Endometrial microvascular endothelial cells (primary cell): ENCODE measurements around the gene CCDC97. TPM values are rescaled to one million over a fixed set of nuclear protein-coding genes. Genes with fewer than 3 reads are reported as not detected.

Source experiments
- in situ Hi-C: cut with HindIII; loops from 2 replicates; pipeline ENCODE4 v1.10.0; 2017; ENCODE audit warnings: low sequenced_read_pairs, low pct_unique_long_range_greater_than_20kb; ENCODE audit errors: inconsistent ontology term
- total RNA-seq: library from RNA; depleted of rRNA; stranded (reverse); fragments of >200 nt; gene quantifications from one replicate; pipeline ENCODE4 v1.2.3, GENCODE V29; 2015; ENCODE audit errors: inconsistent ontology term

The CCDC97 gene
- total RNA-seq, 1 donor from 2014 or later: 14.3 TPM

DNA sequence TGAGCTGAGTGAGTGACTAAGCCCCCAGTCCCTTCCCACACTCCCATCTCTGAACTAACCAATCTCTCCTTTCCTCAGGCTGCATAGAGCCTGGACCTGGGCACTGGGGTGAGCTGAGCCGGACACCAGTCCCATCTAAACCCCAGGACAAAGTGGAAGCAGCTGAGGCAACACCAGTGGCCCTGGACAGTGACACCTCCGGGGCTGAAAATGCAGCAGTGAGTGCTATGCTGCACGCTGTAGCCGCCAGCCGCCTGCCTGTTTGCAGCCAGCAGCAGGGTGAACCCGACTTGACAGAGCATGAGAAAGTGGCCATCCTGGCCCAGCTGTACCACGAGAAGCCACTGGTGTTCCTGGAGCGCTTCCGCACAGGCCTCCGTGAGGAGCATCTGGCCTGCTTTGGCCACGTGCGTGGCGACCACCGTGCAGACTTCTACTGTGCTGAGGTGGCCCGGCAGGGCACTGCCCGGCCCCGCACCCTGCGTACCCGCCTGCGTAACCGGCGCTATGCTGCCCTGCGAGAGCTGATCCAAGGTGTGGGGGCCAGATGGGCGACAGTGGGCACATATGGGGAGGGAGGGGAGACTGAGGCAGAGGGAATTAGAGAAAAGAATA lies 6.4 kb downstream of the CCDC97 start:
- in situ Hi-C loops: no loop called here

DNA sequence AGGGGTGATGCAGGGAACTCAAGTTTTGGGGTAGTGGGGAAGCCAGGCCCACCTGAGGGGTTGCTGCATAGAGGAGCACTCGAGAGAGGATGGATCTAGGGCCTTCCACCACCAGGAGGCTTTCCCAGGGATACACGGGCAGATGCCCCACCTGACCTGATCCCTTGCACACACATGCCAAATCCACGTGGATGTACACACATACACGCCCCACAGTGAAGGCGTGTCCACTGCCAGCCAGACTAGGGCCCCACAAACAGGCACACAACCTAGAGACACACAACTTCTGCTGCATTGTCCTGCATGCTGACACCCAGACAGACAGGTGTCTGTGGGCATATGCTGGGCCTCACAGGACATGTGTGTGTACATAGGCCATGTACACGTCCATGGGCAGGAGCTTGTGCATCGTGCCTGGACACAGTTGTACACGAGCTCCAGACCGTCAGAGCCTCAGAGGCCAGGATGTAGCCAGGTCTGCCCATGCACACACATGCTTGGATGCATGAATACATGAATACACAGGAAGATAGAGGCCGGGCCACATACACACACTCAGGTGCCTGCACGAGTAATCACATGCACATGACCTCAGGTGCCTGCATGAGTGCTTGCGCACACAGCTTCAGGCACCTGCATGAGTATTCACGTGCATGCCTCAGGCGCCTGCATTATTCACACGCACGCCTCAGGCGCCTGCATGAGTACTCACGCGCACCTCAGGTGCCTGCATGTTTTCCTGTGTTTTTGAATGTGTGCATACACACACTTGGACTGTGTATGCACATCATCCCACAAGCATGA lies 8.9 kb downstream of the CCDC97 start:
- in situ Hi-C loops: no loop called here

DNA sequence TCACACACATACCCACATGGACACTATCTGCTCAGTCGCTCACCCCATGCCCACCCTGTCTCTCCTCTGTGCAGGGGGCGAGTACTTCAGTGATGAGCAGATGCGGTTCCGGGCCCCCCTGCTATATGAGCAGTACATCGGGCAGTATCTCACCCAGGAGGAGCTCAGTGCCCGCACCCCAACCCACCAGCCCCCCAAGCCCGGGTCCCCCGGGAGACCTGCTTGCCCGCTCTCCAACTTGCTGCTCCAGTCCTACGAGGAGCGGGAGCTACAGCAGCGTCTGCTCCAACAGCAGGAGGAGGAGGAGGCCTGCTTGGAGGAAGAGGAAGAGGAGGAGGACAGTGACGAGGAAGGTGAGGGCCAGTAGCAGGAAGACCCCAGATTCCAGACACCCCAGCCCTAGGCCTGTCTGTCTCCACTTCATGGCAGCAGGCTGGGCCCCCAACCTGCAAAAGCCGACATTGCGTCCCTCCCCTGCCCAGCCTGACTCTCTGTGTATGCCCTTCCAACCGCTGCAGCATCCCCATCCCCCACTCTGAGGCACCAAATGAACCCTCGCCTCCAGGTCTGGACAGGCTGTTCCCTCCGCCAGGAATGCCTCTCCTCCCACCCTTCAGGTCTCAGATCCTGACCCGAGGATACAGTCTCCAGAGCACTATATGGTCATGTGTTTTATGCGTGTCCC lies 9.7 kb downstream of the CCDC97 start:
- in situ Hi-C loops: no loop called here

DNA sequence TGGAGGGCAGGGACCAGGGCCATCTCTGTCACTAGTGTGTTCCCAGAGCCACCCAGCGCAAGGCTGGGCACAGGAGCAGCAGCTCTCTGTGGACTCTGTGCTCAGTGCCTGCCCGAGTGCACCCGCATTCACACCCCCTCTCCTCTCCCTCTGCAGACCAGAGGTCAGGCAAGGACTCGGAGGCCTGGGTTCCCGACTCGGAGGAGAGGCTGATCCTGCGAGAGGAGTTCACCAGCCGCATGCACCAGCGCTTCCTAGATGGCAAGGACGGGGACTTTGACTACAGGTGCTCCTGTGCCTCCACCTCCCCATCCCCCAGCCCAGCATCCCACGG lies 10.2 kb downstream of the CCDC97 start:
- in situ Hi-C loops: no loop called here

DNA sequence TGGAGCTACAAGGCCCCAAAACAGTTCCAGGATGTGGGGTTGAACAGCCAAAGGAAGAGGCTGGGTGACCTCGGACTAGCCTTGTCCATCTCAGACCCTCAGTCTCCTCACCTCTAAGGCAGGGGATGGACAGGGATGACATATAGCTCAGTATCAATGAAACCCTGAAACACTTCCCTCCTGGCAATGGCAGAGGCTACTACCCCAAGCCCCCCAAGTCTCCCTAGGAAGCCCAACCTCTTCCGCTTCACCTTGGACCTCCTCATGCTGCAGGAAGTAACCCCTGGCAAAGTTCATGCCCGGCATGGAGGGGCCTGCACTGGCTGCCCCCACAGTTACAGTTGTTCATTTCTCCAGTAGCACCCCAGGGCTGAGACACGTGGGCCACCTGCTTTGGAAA lies 10.6 kb downstream of the CCDC97 start:
- in situ Hi-C loops: no loop called here

DNA sequence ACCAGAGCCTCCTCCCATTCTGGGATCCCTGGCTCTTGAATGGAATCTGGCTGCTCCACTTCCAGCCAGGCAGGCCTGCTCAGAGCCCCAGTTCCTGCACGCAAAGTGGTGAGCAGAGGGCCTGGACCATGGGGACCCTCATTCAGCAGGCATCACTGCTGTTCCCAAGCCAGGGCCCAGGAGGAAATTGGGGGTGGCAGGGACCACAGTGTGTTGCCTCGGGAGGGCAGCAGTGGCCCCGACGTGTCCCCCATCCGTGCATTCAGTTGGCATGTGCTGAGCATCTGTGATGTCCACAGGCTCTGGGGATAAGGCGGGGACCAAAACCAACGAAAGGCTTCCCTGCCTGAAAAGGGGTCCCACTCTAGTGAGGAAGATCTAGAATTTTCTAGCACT lies 11.2 kb downstream of the CCDC97 start:
- in situ Hi-C loops: no loop called here

DNA sequence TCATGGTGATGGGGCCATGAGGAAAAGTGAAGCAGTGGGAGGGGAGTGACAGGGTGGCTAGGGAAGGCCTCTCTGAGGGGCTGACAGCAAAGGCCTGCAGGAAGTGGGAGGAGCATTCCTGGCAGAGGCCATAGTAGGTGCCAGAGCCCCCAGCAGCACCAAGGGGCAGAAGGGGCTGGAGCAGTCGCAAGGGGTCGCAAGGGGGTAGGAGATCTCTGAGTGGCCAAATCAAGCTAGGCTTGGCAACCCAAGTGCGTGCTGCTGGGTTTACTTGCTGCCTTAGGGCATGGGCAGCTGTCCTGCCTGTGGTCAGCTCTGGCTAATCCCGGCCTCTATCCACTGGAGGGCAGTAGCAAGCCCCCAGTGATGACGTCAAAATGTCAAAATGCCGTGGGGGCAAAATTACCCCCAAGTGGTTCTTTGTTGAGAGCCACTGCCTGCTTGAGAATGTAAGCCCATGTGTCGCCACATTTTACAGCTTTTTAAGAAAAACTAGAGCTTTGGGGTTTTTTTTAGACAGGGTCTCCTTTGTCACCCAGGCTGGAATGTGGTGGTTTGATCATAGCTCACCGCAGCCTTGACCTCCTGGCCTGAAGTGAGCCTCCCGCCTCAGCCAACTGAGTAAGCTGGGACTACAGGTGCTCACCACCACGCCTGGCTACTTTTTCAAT lies 11.8 kb downstream of the CCDC97 start:
- in situ Hi-C loops: no loop called here

DNA sequence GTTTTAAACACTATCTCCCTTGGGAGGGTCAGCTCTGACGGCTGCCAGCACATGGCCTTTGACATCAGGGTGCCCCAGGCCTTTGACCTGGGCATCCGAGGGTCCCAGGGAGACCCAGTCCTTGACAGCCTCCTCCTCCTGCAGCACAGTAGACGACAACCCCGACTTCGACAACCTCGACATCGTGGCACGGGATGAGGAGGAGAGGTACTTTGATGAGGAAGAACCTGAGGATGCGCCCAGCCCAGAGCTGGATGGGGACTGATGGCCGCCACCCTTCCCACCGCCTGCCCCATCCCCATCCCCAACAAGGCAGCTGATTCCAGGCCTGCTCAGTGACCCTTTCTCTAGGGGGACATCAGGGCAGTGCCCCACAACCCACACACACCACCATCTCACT lies 12.5 kb downstream of the CCDC97 start:
- in situ Hi-C loops: no loop called here

DNA sequence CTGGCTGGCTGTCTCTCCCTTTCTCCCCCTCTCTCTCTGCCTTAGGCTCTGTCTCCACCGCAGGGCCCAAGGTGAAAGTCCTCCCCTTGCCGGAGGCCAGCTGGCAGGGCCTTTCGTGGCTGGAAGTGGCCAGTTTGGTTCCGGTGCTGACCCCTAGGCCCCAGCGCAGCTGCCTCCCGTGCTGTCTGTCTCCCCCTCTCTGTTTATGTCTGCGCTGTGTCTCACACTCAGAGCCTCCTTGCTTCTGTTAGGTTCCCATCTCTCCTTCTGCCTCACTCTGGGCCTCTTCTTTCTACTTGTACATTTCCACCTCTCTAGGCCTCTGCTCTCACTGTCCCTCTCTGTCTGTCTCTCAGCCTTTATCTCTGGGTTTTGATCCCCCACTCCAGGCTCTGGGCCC lies 13.1 kb downstream of the CCDC97 start:
- in situ Hi-C loops: no loop called here

DNA sequence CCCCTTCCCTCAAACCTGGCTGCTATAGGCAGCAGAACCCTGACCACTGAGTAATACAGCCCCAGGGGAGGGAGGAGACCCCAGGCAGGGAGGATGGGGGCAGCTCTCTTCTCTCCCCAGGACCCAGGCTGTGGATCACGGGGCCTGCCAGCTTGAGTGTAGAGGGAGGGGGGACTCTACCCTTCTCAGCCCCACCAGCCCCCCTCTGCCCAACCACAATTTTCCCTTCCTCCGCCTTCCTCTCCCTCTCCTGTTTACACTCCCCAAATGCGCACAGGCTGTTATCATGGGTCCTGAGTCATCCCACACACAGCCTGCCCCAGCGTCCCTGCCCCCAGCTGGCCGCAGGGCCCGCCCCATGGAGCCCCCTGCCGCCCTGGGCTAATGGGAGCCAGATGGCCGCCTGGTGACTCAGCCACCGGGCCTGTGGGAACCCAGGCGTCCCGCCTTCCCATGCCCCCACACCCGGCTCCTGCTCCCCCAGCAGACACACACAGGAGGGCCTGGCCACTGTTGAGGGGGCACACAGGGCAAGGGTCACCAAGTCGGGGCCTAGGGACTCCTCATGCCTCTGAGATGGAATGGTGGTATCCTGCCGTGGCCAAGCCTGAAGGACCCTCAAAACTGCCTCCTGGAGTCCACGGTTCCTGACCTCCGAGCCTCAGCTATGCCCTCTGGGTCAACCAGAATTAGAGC lies 13.6 kb downstream of the CCDC97 start:
- in situ Hi-C loops: no loop called here

DNA sequence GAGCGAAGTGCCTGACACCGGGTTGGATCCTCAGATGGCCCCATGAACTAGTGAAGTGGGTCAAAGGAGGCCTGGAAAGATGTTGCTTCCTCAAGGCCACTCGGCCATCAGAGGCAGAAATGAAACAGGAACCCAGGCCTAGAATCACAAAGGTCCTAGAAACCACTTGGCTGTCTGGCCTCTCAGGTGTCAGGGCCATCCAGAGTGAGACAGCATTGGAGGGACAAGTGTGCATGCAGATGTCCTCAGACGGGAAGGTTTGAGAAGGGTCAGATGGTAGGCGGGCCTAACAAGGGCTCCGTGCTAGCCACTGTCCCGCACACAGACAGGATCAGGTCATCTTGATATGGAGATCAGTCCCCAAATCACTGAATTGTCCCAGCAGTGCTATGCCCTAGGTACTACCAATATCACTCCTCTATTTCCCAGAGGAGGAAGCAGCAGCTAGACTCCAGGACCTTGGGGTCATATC lies 14.3 kb downstream of the CCDC97 start:
- in situ Hi-C loops: no loop called here

DNA sequence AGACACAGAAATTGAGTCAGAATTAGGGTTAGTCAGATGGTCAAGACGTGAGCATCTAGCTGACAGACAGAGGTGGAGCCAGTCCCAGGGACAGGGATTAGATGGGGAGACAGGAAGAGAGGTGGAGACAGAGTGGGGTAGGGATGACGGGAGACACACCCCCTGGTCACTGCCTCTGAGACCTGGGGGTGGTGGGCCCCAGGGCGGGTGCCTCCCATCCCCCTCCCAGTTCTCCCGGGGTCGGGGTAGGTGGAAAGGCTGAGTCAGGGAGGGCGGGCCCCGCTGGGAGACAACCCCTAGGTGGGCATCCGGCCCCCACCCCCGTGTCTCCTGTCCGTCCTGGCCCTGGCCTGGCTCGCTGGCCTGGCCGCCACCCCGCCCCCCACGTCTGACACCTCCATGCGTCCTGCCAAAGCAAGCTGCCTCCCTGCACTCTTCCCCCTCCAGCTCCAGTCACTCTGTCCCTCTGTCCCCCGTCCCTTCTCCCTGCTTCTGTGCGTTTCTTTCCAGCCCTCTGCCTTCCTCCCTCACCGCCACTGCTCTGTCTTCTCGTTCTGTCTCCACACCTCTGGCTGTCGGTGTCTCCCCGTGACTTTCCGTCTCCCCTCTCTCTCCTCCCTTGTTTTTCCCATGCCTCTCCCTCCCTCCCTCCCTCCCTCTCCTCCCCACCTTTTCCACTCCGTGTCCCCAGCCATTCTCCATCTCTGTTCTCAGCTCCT lies 15.1 kb downstream of the CCDC97 start:
- in situ Hi-C loops: no loop called here

DNA sequence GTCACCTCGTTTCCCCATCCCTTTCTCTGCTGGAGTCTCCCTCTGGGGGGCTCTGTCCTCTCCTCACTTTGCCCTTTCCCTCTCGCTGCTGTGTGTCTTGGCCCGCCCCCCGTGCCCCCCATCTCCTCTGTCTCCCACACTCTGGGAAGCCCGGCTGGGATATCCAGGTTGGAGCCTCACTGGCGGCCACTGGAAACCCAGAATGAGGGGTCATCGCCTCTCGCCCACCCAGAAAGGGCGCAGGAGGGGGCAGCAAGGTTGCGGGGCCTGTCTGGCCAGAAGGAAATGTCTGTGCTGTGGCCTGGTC lies 15.6 kb downstream of the CCDC97 start:
- in situ Hi-C loops: no loop called here

DNA sequence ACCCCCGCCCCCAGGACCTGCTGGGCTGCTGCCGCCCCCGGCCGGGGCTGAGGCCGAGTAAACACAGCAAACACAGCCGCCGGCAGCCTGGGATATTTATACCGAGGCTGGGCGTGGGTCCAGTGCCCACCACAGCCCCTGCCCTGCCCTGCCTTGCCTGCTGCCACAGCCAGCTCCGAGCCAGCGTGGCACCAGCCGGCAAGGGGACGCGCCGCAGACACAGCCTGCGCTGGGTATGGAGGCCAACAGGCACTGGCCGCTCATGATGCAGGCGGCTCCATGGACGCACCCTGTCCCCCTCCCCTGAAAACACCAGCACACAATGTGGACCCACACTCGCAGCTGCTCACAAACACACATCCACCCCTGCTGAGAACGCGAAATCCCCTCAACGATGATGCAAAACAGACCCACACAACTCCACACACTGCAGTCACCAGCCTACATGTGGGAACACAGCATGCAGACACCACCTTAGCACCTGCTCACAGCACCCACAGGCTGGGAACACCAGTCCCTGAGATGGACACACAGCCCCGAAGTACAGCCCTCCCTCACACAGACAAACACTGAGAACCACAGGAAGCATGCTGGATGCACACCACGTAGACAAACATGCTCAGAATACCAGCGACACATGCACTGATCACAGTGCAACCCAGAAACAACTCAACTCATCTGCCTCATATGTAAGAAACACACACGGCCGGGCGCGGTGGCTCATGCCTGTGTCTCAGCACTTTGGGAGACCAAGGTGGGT lies 16.2 kb downstream of the CCDC97 start:
- in situ Hi-C loops: no loop called here

DNA sequence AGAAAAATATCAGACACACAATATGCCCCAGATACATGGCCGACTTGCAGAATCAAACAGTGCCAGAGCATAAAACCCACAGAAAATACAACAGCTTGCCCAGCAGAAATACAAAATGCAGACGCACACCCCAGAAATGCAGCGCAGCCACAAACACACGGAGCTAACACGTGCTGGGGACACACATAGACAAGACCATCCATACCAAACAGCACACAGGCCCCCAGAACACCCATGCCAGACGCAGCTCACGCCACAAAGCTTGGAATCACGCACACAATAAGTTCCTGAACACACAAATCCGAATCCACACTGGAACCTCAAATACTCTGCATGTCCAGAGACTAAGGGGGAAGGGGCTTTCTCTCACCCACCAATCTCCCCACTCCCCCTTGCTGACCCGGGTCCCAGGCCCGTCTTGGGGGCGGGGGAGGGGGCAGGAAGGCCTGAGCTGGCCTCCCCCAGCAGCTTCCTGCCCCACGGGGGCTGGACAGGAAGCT lies 17.2 kb downstream of the CCDC97 start:
- in situ Hi-C loops: no loop called here

DNA sequence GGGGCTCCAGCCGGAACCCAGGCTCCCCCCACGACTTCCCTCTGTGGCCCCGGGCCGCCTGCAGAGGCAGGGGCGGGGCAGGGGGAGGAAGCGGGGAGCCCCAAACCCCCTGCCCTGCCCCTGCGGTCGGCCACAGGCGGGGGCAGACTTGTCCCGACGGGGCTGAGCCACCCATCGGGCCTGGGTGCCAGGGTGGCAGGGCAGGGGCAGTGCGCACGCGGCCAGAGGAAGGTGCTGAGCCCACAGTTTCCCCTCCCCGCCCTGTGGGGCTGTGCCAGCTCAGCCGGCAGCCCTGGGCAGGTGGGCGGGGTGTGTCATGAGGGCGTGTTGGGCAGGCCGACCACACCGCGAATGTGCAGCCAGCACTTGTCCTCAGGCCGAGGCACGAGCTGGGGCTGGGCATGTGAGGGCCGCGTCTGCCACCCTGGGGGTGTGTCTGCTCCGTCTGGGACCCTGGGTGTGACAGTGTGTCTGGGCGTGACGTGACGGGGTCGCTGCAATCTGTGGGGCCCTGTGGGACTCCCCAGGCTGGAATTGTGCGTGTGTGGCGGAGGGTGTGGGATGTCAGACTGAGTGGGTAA lies 17.7 kb downstream of the CCDC97 start:
- in situ Hi-C loops: no loop called here

DNA sequence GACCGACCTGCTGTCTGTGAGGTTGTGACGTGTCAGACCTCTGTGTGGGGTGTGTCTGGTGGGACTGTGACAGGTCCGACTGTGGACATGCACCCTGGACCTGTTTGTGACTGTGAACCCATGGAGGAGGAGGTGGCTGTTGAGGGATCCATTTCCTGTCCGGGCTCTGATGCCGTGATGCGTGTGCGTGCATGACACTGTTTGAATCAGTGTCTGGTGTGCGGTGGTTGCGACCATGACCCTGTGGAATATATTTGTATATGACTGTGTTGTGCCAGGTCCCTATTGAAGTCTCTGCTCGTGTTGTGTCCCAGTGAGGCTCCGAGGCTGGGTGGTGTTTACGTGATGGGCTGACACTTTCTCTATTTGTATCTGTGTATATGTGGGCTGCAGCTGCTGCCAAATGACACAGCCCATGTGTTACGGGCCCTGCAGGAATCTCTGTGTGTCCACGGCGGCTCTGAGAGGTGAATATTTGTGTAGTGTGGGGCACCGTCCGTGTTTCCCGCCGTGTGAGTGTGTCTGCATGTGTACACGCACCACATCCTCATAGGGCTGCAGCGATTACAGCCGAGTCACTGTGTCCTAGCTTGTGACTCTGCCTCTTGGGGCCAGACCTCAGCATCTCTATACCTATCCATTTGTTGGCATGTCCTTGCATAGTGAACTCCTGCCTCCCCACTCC lies 18.3 kb downstream of the CCDC97 start:
- in situ Hi-C loops: no loop called here
